Loucy (cell line): ENCODE measurements around the gene OR13J1.

Source experiments
- EZH2phosphoT487 ChIP-seq: fragments of 200-600 bp; IDR thresholded peaks from 2 replicates; pipeline ENCODE4 v1.6.1; 2018; ENCODE audit warnings: antibody characterized with exemption, mild to moderate bottlenecking, moderate library complexity, borderline replicate concordance
- TF ChIP-seq, protein P1 (sequence below): fragments of 200-600 bp; sonication (generic); conservative IDR thresholded peaks from 2 replicates; pipeline ENCODE4 v1.5.1; 2014; ENCODE audit warnings: mild to moderate bottlenecking, antibody characterized with exemption, low read length

DNA sequence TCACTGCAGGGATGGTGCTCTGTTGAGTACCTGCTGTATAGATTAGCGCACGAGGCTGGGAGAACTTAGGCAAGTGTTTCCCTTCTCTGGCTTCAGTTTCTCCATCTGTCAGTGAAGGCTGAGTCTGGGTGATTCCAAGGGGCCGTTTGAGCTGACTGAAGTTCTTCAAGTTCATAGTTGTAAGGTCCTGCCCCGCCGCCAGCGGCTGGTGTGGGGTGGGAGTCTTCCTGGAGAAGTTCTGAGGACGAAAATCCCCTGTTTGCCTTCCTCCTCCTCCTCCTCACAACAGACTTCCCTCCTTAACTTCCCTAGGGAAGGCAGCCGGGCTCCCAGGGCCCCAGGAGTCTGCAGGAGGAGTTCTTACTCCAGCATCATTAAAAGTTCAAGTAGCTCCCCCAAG, 34.1 kb upstream of the OR13J1 start:
- TF ChIP-seq, protein P1, sequence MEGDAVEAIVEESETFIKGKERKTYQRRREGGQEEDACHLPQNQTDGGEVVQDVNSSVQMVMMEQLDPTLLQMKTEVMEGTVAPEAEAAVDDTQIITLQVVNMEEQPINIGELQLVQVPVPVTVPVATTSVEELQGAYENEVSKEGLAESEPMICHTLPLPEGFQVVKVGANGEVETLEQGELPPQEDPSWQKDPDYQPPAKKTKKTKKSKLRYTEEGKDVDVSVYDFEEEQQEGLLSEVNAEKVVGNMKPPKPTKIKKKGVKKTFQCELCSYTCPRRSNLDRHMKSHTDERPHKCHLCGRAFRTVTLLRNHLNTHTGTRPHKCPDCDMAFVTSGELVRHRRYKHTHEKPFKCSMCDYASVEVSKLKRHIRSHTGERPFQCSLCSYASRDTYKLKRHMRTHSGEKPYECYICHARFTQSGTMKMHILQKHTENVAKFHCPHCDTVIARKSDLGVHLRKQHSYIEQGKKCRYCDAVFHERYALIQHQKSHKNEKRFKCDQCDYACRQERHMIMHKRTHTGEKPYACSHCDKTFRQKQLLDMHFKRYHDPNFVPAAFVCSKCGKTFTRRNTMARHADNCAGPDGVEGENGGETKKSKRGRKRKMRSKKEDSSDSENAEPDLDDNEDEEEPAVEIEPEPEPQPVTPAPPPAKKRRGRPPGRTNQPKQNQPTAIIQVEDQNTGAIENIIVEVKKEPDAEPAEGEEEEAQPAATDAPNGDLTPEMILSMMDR: no peak
- TF ChIP-seq EZH2phosphoT487: no peak
